ENCODE measurements around the gene BMPR1A.

BMPR1A gene

DNA sequence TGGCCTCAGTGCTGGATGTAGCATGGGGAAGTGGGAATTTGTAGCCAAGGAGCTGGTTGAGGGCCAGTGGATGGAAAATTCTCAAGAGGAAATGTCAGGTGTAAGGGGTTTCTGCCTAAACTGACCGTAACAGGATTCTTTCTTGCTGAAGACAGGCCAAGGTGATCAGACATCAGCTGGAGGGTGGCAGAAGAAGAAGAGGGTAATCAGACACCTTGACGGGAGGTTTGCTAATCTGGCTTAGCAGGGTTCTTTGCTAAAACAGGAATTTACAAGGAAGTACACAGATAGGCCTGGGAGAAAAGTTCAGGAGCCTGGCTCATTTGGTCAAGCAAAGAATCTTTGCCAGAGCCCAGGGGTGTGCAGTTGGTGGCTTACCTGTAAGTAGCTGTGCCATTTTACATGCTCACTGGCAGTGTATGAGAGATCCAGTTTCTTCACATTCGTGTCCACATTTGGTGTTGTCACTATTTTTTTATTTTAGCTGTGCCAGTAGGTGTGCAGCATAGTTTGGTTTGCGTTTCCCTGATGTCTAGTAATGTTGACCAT lies 73.7 kb downstream of the BMPR1A start:
- TF ChIP-seq, protein P1, sequence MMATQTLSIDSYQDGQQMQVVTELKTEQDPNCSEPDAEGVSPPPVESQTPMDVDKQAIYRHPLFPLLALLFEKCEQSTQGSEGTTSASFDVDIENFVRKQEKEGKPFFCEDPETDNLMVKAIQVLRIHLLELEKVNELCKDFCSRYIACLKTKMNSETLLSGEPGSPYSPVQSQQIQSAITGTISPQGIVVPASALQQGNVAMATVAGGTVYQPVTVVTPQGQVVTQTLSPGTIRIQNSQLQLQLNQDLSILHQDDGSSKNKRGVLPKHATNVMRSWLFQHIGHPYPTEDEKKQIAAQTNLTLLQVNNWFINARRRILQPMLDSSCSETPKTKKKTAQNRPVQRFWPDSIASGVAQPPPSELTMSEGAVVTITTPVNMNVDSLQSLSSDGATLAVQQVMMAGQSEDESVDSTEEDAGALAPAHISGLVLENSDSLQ (IDR thresholded peaks at IDR 0.05) = no peak
- TF ChIP-seq HDGF (IDR thresholded peaks at IDR 0.05; ENCODE audit: borderline replicate concordance) (no peak), L3MBTL2 (conservative IDR thresholded peaks at IDR 0.05) (no peak), ARNT (IDR thresholded peaks at IDR 0.05) (no peak), FOXK2 (IDR thresholded peaks at IDR 0.05) (no peak), NFRKB (IDR thresholded peaks at IDR 0.05) (no peak), FOXA1 (IDR thresholded peaks at IDR 0.05) (no peak), TARDBP (IDR thresholded peaks at IDR 0.05) (no peak), ELF4 (IDR thresholded peaks at IDR 0.05) (no peak), SP1 (IDR thresholded peaks at IDR 0.05) (no peak), CTBP1 (IDR thresholded peaks at IDR 0.05; ENCODE audit: borderline replicate concordance) (no peak), BHLHE40 (IDR thresholded peaks at IDR 0.05; ENCODE audit: borderline replicate concordance) (no peak), LEF1 (IDR thresholded peaks at IDR 0.05; ENCODE audit: borderline replicate concordance) (no peak), SUZ12 (IDR thresholded peaks at IDR 0.05) (no peak)
- CTCF ChIA-PET = interaction anchor here (0.7 kb wide), 1 partner anchor 109 kb away, joined by 4 read pairs; no protein-coding TSS in a partner anchor
- no peak for DNase-seq (ENCODE audit: extremely low spot score)
- POLR2A ChIA-PET = interaction anchor here (0.9 kb wide), 1 partner anchor 74 kb away, joined by 4 read pairs; the partner anchor contains the start of gene BMPR1A

DNA sequence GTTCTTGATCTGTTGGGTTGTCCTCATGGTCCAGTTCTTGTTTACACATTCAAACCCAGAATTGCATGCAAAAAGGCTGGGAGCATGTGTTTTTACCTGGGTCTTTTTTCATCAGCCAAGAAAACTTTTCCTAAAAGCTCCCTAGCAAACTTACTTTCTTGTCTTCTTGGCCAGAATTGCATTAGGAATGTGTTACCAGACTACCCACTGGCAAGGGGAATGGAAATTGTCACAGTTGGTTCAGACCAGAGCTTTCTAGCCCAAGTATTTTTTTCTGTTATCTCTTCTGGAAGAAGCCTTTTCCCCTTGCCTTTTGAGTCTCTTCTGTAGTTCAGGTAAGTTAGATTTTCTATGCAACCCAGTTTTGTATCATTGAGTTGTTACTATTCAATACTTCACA lies 77.5 kb downstream of the BMPR1A start:
- TF ChIP-seq, protein P1 (IDR thresholded peaks at IDR 0.05) = no peak
- TF ChIP-seq LEF1 (IDR thresholded peaks at IDR 0.05; ENCODE audit: borderline replicate concordance) = no peak
- TF ChIP-seq TARDBP (IDR thresholded peaks at IDR 0.05) = no peak
- no peak for TF ChIP-seq NFRKB (IDR thresholded peaks at IDR 0.05)
- no peak for TF ChIP-seq ZNF384 (IDR thresholded peaks at IDR 0.05)
- TF ChIP-seq FOXK2 (IDR thresholded peaks at IDR 0.05) = no peak
- TF ChIP-seq BHLHE40 (IDR thresholded peaks at IDR 0.05; ENCODE audit: borderline replicate concordance) = no peak
- no peak for TF ChIP-seq SP1 (IDR thresholded peaks at IDR 0.05)
- TF ChIP-seq FOXA1 (IDR thresholded peaks at IDR 0.05) = no peak
- TF ChIP-seq L3MBTL2 (conservative IDR thresholded peaks at IDR 0.05) = no peak
- TF ChIP-seq ELF4 (IDR thresholded peaks at IDR 0.05) = no peak
- TF ChIP-seq HDGF (IDR thresholded peaks at IDR 0.05; ENCODE audit: borderline replicate concordance) = no peak
- TF ChIP-seq ARNT (IDR thresholded peaks at IDR 0.05) = no peak
- TF ChIP-seq FOXM1 (IDR thresholded peaks at IDR 0.05; ENCODE audit: borderline replicate concordance) = no peak
- TF ChIP-seq CTBP1 (IDR thresholded peaks at IDR 0.05; ENCODE audit: borderline replicate concordance) = no peak
- no peak for TF ChIP-seq SUZ12 (IDR thresholded peaks at IDR 0.05)
- CTCF ChIA-PET = interaction anchor here (1.2 kb wide), 1 partner anchor 76 kb away, joined by 7 read pairs; no protein-coding TSS in a partner anchor
- POLR2A ChIA-PET = no interaction called here
- DNase-seq (ENCODE audit: extremely low spot score) = no peak

DNA sequence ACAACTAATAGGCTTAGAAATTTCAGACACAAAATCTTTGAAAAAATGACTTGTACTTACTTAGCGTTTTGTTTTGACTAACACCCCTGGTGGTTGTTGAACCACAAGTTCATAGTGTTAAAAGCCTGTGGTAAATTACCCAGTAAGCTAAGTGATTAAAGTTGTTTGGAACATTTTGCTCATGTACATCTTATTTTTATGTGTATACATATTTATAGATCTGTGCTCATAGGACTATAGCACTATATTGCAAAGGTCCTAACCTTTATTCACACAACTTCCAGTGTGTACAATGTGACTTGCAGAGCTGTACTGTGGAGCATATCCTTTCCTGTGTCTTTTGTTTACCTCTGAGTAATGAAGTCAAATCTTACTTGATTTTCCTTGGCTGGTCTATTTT lies 79.6 kb downstream of the BMPR1A start:
- POLR2A ChIA-PET = interaction anchor here (1.3 kb wide), 1 partner anchor 80 kb away, joined by 5 read pairs; the partner anchor contains the start of gene BMPR1A
- no peak for DNase-seq (ENCODE audit: extremely low spot score)
- CTCF ChIA-PET = no interaction called here
- TF ChIP-seq L3MBTL2 (conservative IDR thresholded peaks at IDR 0.05) (no peak), SP1 (IDR thresholded peaks at IDR 0.05) (no peak), ZNF384 (IDR thresholded peaks at IDR 0.05) (no peak), FOXK2 (IDR thresholded peaks at IDR 0.05) (no peak), ARNT (IDR thresholded peaks at IDR 0.05) (no peak), SUZ12 (IDR thresholded peaks at IDR 0.05) (no peak), HDGF (IDR thresholded peaks at IDR 0.05; ENCODE audit: borderline replicate concordance) (no peak)
- TF ChIP-seq, protein P1 (IDR thresholded peaks at IDR 0.05) = no peak

DNA sequence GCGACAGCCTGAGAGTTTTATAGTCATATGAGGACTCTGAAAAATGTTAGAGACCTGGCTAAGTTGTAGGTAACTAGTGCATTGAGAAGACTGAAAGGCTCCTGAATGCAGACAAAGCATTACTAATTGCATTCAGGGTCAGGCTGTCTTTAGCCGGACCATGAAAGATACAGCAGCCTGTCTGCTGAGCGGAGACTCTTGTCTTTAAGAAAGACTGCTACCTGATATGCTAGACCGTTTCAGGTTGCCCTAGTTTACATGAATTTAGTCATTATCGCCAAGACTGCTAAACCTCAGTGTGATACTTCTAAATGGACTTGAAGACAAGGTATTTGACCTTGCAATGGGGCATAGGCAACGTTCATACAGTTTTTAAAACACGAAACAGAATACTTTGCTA lies 81.2 kb downstream of the BMPR1A start:
- TF ChIP-seq SP1 (IDR thresholded peaks at IDR 0.05) (no peak), CTBP1 (IDR thresholded peaks at IDR 0.05; ENCODE audit: borderline replicate concordance) (no peak)
- ChIA-PET CTCF (no interaction called here), POLR2A (no interaction called here)
- no peak for DNase-seq (ENCODE audit: extremely low spot score)

DNA sequence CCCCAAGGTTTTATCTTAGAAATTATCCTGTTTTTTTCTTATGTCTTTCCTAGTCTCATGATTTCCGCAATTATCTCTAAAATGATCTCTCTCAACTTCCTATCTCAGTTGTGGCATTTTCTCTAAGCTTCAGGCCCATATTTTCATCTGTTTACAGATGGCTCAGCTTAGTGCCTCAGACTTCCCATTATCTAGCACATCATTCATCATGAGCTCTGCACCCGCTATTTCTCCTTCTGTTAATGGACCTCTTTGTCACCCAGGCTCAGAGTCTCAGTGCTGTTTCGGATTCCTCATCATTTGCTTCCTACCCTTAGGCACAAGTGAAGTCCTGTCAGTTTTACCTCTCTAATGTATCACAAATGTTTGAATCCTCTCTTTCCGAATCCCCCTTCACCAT lies 84.1 kb downstream of the BMPR1A start:
- no peak for DNase-seq (ENCODE audit: extremely low spot score)

More for the DNA sequence above, 84.1 kb downstream of the BMPR1A start:
- ChIA-PET CTCF (interaction anchor here (1.1 kb wide), 1 partner anchor 20 kb away, joined by 3 read pairs; no protein-coding TSS in a partner anchor), POLR2A (no interaction called here)
- TF ChIP-seq ZNF384 (IDR thresholded peaks at IDR 0.05) = no peak
- no peak for TF ChIP-seq FOXM1 (IDR thresholded peaks at IDR 0.05; ENCODE audit: borderline replicate concordance)
- no peak for TF ChIP-seq FOXK2 (IDR thresholded peaks at IDR 0.05)
- no peak for TF ChIP-seq TARDBP (IDR thresholded peaks at IDR 0.05)
- TF ChIP-seq, protein P1 (IDR thresholded peaks at IDR 0.05) = no peak
- no peak for TF ChIP-seq SP1 (IDR thresholded peaks at IDR 0.05)
- no peak for TF ChIP-seq FOXA1 (IDR thresholded peaks at IDR 0.05)
- TF ChIP-seq HDGF (IDR thresholded peaks at IDR 0.05; ENCODE audit: borderline replicate concordance) = no peak
- TF ChIP-seq NFRKB (IDR thresholded peaks at IDR 0.05) = no peak
- TF ChIP-seq BHLHE40 (IDR thresholded peaks at IDR 0.05; ENCODE audit: borderline replicate concordance) = no peak
